Body of pancreas (tissue), 4 donors: ENCODE data around the gene ALPP.

ENCODE experiments used
- CTCF ChIP-seq, 7 experiments: fragments of 450-650 bp in 4 of 7; fragments of 200-600 bp in 3 of 7; sonication (generic) in 3 of 7; IDR thresholded peaks; one replicate each; pipeline ENCODE4 v1.5.1; 2016 to 2019; ENCODE audit warnings: antibody characterized with exemption in 7 of 7
- POLR2A ChIP-seq, 3 donors: fragments of 450-650 bp; IDR thresholded peaks; one replicate each; pipeline ENCODE4 v1.6.1; 2016; ENCODE audit warnings: antibody characterized with exemption in 3 of 3, mild to moderate bottlenecking in 2 of 3

GRCh38 chr2:232353660-232354059 is 24.9 kb upstream of the ALPP start:
- TF ChIP-seq CTCF (IDR thresholded peaks at IDR 0.05) (no peak), POLR2A (IDR thresholded peaks at IDR 0.05) (no peak)
